ENCODE results near the gene MYO3B. TPM values are rescaled to one million over a fixed set of nuclear protein-coding genes. Genes with fewer than 3 reads are reported as not detected.
"Not testable (repeated sequence)": the region's sequence is repeated elsewhere in the genome, so short reads cannot be mapped to it uniquely, and the experiment has no call there.

MYO3B gene
- total RNA-seq, 2 donors from 2014 or later, result 0.16 TPM; not detected in 1

- Mint-ChIP-seq H3K27ac (no peak overlapping the region), H3K4me1 (no peaks in the 10 kb centered on the region), H3K27me3 (peaks cover 19% of the 10 kb centered on the region), H3K36me3 (ENCODE audit: low read depth) (no peaks in the 10 kb centered on the region), H3K4me3 (no peak overlapping the region)
- no peaks in the 10 kb centered on the region for H3K9me3 ChIP-seq (ENCODE audit: control insufficient read depth, low read length, poor library complexity, severe bottlenecking)
- DNase-seq (no peak), ATAC-seq (no peak)
Observed at GRCh38 chr2:170596576-170596975, 418.6 kb downstream of the MYO3B start.

- DNase-seq (no peak), ATAC-seq (no peak)
- Mint-ChIP-seq H3K4me3 (no peak overlapping the region), H3K4me1 (no peaks in the 10 kb centered on the region), H3K27me3 (peaks cover 28% of the 10 kb centered on the region), H3K36me3 (ENCODE audit: low read depth) (no peaks in the 10 kb centered on the region), H3K27ac (no peak overlapping the region)
- no peaks in the 10 kb centered on the region for H3K9me3 ChIP-seq (ENCODE audit: control insufficient read depth, low read length, poor library complexity, severe bottlenecking)
Observed at GRCh38 chr2:170598067-170598395, 420.1 kb downstream of the MYO3B start.

- Mint-ChIP-seq H3K27me3 (peaks cover 20% of the 10 kb centered on the region), H3K27ac (no peak overlapping the region), H3K4me1 (no peaks in the 10 kb centered on the region), H3K36me3 (ENCODE audit: low read depth) (no peaks in the 10 kb centered on the region), H3K4me3 (no peak overlapping the region)
- DNase-seq (no peak), ATAC-seq (no peak)
- no peaks in the 10 kb centered on the region for H3K9me3 ChIP-seq (ENCODE audit: control insufficient read depth, low read length, poor library complexity, severe bottlenecking)
Observed at GRCh38 chr2:170601489-170601888, 423.5 kb downstream of the MYO3B start.

GRCh38 chr2:170605862-170606261 lies 427.9 kb downstream of the MYO3B start:
- no peak overlapping the region for H3K4me3 Mint-ChIP-seq
- no peaks in the 10 kb centered on the region for H3K36me3 Mint-ChIP-seq (ENCODE audit: low read depth)
- no peak for DNase-seq
- H3K4me1 Mint-ChIP-seq, result no peaks in the 10 kb centered on the region
- H3K9me3 ChIP-seq (ENCODE audit: control insufficient read depth, low read length, poor library complexity, severe bottlenecking), result no peaks in the 10 kb centered on the region
- no peak for ATAC-seq
- H3K27ac Mint-ChIP-seq, result no peak overlapping the region
- peaks cover 37% of the 10 kb centered on the region for H3K27me3 Mint-ChIP-seq

GRCh38 chr2:170607171-170607570 lies 429.2 kb downstream of the MYO3B start:
- no peak for ATAC-seq
- H3K4me1 Mint-ChIP-seq, result no peaks in the 10 kb centered on the region
- H3K4me3 Mint-ChIP-seq, result no peak overlapping the region
- DNase-seq, result no peak
- no peaks in the 10 kb centered on the region for H3K9me3 ChIP-seq (ENCODE audit: control insufficient read depth, low read length, poor library complexity, severe bottlenecking)
- H3K36me3 Mint-ChIP-seq (ENCODE audit: low read depth), result no peaks in the 10 kb centered on the region
- peaks cover 29% of the 10 kb centered on the region for H3K27me3 Mint-ChIP-seq
- no peak overlapping the region for H3K27ac Mint-ChIP-seq

- no peaks in the 10 kb centered on the region for H3K9me3 ChIP-seq (ENCODE audit: control insufficient read depth, low read length, poor library complexity, severe bottlenecking)
- H3K4me1 Mint-ChIP-seq, result no peaks in the 10 kb centered on the region
- H3K4me3 Mint-ChIP-seq, result no peak overlapping the region
- ATAC-seq (no peak), DNase-seq (no peak)
- H3K27me3 Mint-ChIP-seq, result peaks cover 22% of the 10 kb centered on the region
- no peak overlapping the region for H3K27ac Mint-ChIP-seq
- no peaks in the 10 kb centered on the region for H3K36me3 Mint-ChIP-seq (ENCODE audit: low read depth)
Observed at GRCh38 chr2:170610615-170611014, 432.7 kb downstream of the MYO3B start.

- not testable (repeated sequence) for H3K4me3 Mint-ChIP-seq; H3K36me3 Mint-ChIP-seq (ENCODE audit: low read depth); H3K9me3 ChIP-seq (ENCODE audit: control insufficient read depth, low read length, poor library complexity, severe bottlenecking); DNase-seq; H3K27ac Mint-ChIP-seq; ATAC-seq; H3K4me1 Mint-ChIP-seq; H3K27me3 Mint-ChIP-seq
Observed at GRCh38 chr2:170618948-170619347, 441.0 kb downstream of the MYO3B start.

GRCh38 chr2:170635094-170635493 lies 457.1 kb downstream of the MYO3B start:
- not testable (repeated sequence) for H3K4me3 Mint-ChIP-seq; DNase-seq; H3K36me3 Mint-ChIP-seq (ENCODE audit: low read depth); H3K27ac Mint-ChIP-seq; ATAC-seq; H3K9me3 ChIP-seq (ENCODE audit: control insufficient read depth, low read length, poor library complexity, severe bottlenecking); H3K4me1 Mint-ChIP-seq
- peaks cover 41% of the 10 kb centered on the region for H3K27me3 Mint-ChIP-seq

GRCh38 chr2:170639635-170640034 lies 461.7 kb downstream of the MYO3B start:
- no peaks in the 10 kb centered on the region for H3K9me3 ChIP-seq (ENCODE audit: control insufficient read depth, low read length, poor library complexity, severe bottlenecking)
- Mint-ChIP-seq H3K4me3 (no peak overlapping the region), H3K27me3 (peaks cover 29% of the 10 kb centered on the region), H3K36me3 (ENCODE audit: low read depth) (no peaks in the 10 kb centered on the region), H3K4me1 (no peaks in the 10 kb centered on the region), H3K27ac (no peak overlapping the region)
- DNase-seq, result no peak
- ATAC-seq, result no peak

- H3K9me3 ChIP-seq (ENCODE audit: control insufficient read depth, low read length, poor library complexity, severe bottlenecking), result no peaks in the 10 kb centered on the region
- Mint-ChIP-seq H3K27ac (no peak overlapping the region), H3K4me1 (no peaks in the 10 kb centered on the region), H3K36me3 (ENCODE audit: low read depth) (no peaks in the 10 kb centered on the region), H3K4me3 (no peak overlapping the region), H3K27me3 (peaks cover 37% of the 10 kb centered on the region)
- DNase-seq (no peak), ATAC-seq (no peak)
Observed at GRCh38 chr2:170641961-170642360, 464.0 kb downstream of the MYO3B start.

GRCh38 chr2:170643346-170643745 lies 465.4 kb downstream of the MYO3B start:
- Mint-ChIP-seq H3K4me1 (no peaks in the 10 kb centered on the region), H3K27ac (no peak overlapping the region), H3K27me3 (peaks cover 33% of the 10 kb centered on the region), H3K36me3 (ENCODE audit: low read depth) (no peaks in the 10 kb centered on the region), H3K4me3 (no peak overlapping the region)
- ATAC-seq (no peak), DNase-seq (no peak)
- H3K9me3 ChIP-seq (ENCODE audit: control insufficient read depth, low read length, poor library complexity, severe bottlenecking), result no peaks in the 10 kb centered on the region

- H3K27ac Mint-ChIP-seq, result no peak overlapping the region
- no peaks in the 10 kb centered on the region for H3K36me3 Mint-ChIP-seq (ENCODE audit: low read depth)
- peaks cover 22% of the 10 kb centered on the region for H3K27me3 Mint-ChIP-seq
- DNase-seq (no peak), ATAC-seq (no peak)
- peaks cover 15% of the 10 kb centered on the region for H3K4me1 Mint-ChIP-seq
- H3K4me3 Mint-ChIP-seq, result no peak overlapping the region
- H3K9me3 ChIP-seq (ENCODE audit: control insufficient read depth, low read length, poor library complexity, severe bottlenecking), result no peaks in the 10 kb centered on the region
Observed at GRCh38 chr2:170647741-170648436, 469.9 kb downstream of the MYO3B start.

- DNase-seq (peak in 1 of 3 donors; percentile 13), ATAC-seq (peak; percentile 99)
- Mint-ChIP-seq H3K4me1 (peaks cover 15% of the 10 kb centered on the region), H3K27me3 (peaks cover 16% of the 10 kb centered on the region), H3K27ac (no peak overlapping the region), H3K36me3 (ENCODE audit: low read depth) (peaks cover 2% of the 10 kb centered on the region), H3K4me3 (peak overlapping the region; percentile 57)
- no peaks in the 10 kb centered on the region for H3K9me3 ChIP-seq (ENCODE audit: control insufficient read depth, low read length, poor library complexity, severe bottlenecking)
Observed at GRCh38 chr2:170651624-170652325, 473.8 kb downstream of the MYO3B start.

Measured in T-helper 17 cell (primary cell).